H1 (cell line): ENCODE data around the gene LBH. TPM values are rescaled to one million over a fixed set of nuclear protein-coding genes. Genes with fewer than 3 reads are reported as not detected.

Experiments
- BACH1 ChIP-seq: IDR thresholded peaks from 2 replicates; pipeline ENCODE4 v1.6.1; 2012; ENCODE audit warnings: low read length, improper control_type of control experiment
- CBX5 ChIP-seq: fragments of 300-800, 300-1000 bp; sonication (generic); IDR thresholded peaks from 2 replicates; pipeline ENCODE4 v1.7.1; 2016; ENCODE audit warnings: antibody characterized with exemption, low read length, low read depth
- CTBP2 ChIP-seq: IDR thresholded peaks from 2 replicates; pipeline ENCODE4 v1.7.0; 2011; ENCODE audit warnings: borderline replicate concordance, mild to moderate bottlenecking, moderate library complexity, mixed read lengths, low read length; ENCODE audit not compliant: insufficient read depth, insufficient read length
- PHF8 ChIP-seq: fragments of 200-600 bp; sonication (generic); conservative IDR thresholded peaks from 2 replicates; pipeline ENCODE4 v1.7.1; 2012; ENCODE audit warnings: low read depth, mild to moderate bottlenecking, inconsistent platforms, low read length, moderate library complexity
- SP2 ChIP-seq: IDR thresholded peaks from 2 replicates; pipeline ENCODE4 v1.6.1; 2012; ENCODE audit warnings: mild to moderate bottlenecking, low read length, inconsistent platforms
- TBP ChIP-seq: IDR thresholded peaks from 2 replicates; pipeline ENCODE4 v1.6.1; 2011; ENCODE audit warnings: low read depth, low read length, improper control_type of control experiment
- polyA plus RNA-seq, 7 experiments: library from polyadenylated mRNA; depleted of rRNA in 3 of 7; stranded (reverse) in 5 of 7; unstranded in 2 of 7; fragments of >200 nt in 5 of 7; fragments of 200-250 nt in 2 of 7; gene quantifications; 1 replicate in 5 of 7; 2 replicates in 1 of 7; 4 replicates in 1 of 7; pipeline versions ENCODE4 v1.2.1 to v1.2.3, GENCODE V29; 2011 to 2013; ENCODE audit warnings: missing spikeins in 2 of 7, mixed read lengths in 2 of 7
- total RNA-seq: library from RNA; stranded (reverse); fragmentation: NEBNext Ultra II Directional; extraction: Animal tissue kit (Norgen Biotek cat#: 25700); gene quantifications from 2 replicates; pipeline ENCODE4 v1.2.1, GENCODE V29; 2021
- TF ChIP-seq, protein P1 (sequence below): fragments of 300-600 bp; sonication (generic); IDR thresholded peaks from 2 replicates; pipeline ENCODE4 v1.7.1; 2012; ENCODE audit warnings: low read length, moderate library complexity, mild to moderate bottlenecking, inconsistent platforms; ENCODE audit not compliant: insufficient replicate concordance
- TF ChIP-seq, protein P2 (sequence below): IDR thresholded peaks from 2 replicates; pipeline ENCODE4 v1.6.1; 2012; ENCODE audit warnings: inconsistent platforms

Gene LBH
- total and polyA plus RNA-seq, 2 of the 8 experiments (the other 6 are each of a cell fraction or from before 2014, with no cell fraction given), result 25.7 to 34.5 TPM

DNA sequence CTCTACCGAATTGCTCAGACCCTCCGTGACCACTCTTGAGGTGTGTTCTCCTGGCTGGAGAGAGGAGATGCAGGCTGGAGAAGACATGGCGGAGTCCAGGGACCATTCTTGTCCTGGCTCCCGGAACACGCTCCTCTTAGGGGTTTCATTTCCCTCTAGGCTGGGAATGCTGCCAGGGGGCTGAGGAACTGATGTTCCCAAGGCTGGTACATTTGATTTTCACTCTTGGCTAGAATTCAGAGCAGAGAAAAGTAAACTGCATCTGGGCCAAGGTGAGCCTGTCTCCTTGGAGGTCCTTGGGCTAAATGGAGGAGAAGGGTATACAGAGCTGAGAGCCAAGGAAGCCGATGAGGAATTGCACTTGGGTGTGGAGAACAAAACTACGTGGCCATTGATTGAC, 28.2 kb upstream of the LBH start (continued):
- TF ChIP-seq, protein P1, sequence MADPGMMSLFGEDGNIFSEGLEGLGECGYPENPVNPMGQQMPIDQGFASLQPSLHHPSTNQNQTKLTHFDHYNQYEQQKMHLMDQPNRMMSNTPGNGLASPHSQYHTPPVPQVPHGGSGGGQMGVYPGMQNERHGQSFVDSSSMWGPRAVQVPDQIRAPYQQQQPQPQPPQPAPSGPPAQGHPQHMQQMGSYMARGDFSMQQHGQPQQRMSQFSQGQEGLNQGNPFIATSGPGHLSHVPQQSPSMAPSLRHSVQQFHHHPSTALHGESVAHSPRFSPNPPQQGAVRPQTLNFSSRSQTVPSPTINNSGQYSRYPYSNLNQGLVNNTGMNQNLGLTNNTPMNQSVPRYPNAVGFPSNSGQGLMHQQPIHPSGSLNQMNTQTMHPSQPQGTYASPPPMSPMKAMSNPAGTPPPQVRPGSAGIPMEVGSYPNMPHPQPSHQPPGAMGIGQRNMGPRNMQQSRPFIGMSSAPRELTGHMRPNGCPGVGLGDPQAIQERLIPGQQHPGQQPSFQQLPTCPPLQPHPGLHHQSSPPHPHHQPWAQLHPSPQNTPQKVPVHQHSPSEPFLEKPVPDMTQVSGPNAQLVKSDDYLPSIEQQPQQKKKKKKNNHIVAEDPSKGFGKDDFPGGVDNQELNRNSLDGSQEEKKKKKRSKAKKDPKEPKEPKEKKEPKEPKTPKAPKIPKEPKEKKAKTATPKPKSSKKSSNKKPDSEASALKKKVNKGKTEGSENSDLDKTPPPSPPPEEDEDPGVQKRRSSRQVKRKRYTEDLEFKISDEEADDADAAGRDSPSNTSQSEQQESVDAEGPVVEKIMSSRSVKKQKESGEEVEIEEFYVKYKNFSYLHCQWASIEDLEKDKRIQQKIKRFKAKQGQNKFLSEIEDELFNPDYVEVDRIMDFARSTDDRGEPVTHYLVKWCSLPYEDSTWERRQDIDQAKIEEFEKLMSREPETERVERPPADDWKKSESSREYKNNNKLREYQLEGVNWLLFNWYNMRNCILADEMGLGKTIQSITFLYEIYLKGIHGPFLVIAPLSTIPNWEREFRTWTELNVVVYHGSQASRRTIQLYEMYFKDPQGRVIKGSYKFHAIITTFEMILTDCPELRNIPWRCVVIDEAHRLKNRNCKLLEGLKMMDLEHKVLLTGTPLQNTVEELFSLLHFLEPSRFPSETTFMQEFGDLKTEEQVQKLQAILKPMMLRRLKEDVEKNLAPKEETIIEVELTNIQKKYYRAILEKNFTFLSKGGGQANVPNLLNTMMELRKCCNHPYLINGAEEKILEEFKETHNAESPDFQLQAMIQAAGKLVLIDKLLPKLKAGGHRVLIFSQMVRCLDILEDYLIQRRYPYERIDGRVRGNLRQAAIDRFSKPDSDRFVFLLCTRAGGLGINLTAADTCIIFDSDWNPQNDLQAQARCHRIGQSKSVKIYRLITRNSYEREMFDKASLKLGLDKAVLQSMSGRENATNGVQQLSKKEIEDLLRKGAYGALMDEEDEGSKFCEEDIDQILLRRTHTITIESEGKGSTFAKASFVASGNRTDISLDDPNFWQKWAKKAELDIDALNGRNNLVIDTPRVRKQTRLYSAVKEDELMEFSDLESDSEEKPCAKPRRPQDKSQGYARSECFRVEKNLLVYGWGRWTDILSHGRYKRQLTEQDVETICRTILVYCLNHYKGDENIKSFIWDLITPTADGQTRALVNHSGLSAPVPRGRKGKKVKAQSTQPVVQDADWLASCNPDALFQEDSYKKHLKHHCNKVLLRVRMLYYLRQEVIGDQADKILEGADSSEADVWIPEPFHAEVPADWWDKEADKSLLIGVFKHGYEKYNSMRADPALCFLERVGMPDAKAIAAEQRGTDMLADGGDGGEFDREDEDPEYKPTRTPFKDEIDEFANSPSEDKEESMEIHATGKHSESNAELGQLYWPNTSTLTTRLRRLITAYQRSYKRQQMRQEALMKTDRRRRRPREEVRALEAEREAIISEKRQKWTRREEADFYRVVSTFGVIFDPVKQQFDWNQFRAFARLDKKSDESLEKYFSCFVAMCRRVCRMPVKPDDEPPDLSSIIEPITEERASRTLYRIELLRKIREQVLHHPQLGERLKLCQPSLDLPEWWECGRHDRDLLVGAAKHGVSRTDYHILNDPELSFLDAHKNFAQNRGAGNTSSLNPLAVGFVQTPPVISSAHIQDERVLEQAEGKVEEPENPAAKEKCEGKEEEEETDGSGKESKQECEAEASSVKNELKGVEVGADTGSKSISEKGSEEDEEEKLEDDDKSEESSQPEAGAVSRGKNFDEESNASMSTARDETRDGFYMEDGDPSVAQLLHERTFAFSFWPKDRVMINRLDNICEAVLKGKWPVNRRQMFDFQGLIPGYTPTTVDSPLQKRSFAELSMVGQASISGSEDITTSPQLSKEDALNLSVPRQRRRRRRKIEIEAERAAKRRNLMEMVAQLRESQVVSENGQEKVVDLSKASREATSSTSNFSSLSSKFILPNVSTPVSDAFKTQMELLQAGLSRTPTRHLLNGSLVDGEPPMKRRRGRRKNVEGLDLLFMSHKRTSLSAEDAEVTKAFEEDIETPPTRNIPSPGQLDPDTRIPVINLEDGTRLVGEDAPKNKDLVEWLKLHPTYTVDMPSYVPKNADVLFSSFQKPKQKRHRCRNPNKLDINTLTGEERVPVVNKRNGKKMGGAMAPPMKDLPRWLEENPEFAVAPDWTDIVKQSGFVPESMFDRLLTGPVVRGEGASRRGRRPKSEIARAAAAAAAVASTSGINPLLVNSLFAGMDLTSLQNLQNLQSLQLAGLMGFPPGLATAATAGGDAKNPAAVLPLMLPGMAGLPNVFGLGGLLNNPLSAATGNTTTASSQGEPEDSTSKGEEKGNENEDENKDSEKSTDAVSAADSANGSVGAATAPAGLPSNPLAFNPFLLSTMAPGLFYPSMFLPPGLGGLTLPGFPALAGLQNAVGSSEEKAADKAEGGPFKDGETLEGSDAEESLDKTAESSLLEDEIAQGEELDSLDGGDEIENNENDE, result no peak
- TF ChIP-seq BACH1 (no peak), CTBP2 (no peak), SP2 (no peak), CBX5 (no peak), TBP (no peak), PHF8 (no peak)
- TF ChIP-seq, protein P2, sequence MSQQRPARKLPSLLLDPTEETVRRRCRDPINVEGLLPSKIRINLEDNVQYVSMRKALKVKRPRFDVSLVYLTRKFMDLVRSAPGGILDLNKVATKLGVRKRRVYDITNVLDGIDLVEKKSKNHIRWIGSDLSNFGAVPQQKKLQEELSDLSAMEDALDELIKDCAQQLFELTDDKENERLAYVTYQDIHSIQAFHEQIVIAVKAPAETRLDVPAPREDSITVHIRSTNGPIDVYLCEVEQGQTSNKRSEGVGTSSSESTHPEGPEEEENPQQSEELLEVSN, result no peak
- TF ChIP-seq, all 59 proteins: peak for 0
